ENCODE data around the gene USF2.

The USF2 gene

GRCh38 chr19:35303357-35303915 is 34.7 kb downstream of the USF2 start:
- no peak for DNase-seq

GRCh38 chr19:35304036-35304435 is 35.3 kb downstream of the USF2 start:
- no peak for DNase-seq

- DNase-seq: no peak
Observed at GRCh38 chr19:35305181-35305580, 36.4 kb downstream of the USF2 start.

- no peak for DNase-seq
Observed at GRCh38 chr19:35306473-35307246, 37.9 kb downstream of the USF2 start.

- DNase-seq: no peak
Observed at GRCh38 chr19:35307931-35308330, 39.2 kb downstream of the USF2 start.

GRCh38 chr19:35308910-35309309 is 40.1 kb downstream of the USF2 start:
- no peak for DNase-seq

- DNase-seq: no peak
Observed at GRCh38 chr19:35309481-35310279, 40.9 kb downstream of the USF2 start.

GRCh38 chr19:35310331-35310730 is 41.6 kb downstream of the USF2 start:
- DNase-seq: no peak

- no peak for DNase-seq
Observed at GRCh38 chr19:35310811-35311465, 42.2 kb downstream of the USF2 start.

- DNase-seq: no peak
Observed at GRCh38 chr19:35311901-35312665, 43.3 kb downstream of the USF2 start.

GRCh38 chr19:35313587-35313986 is 44.8 kb downstream of the USF2 start:
- no peak for DNase-seq

- no peak for DNase-seq
Observed at GRCh38 chr19:35314031-35314430, 45.3 kb downstream of the USF2 start.

- no peak for DNase-seq
Observed at GRCh38 chr19:35314858-35315470, 46.2 kb downstream of the USF2 start.

GRCh38 chr19:35315883-35316282 is 47.1 kb downstream of the USF2 start:
- no peak for DNase-seq

- DNase-seq: no peak
Observed at GRCh38 chr19:35316560-35316959, 47.8 kb downstream of the USF2 start.

GRCh38 chr19:35317464-35318043 is 48.8 kb downstream of the USF2 start:
- no peak for DNase-seq

GRCh38 chr19:35318679-35319448 is 50.1 kb downstream of the USF2 start:
- no peak for DNase-seq

- DNase-seq: no peak
Observed at GRCh38 chr19:35320065-35320713, 51.4 kb downstream of the USF2 start.

GRCh38 chr19:35321291-35321690 is 52.5 kb downstream of the USF2 start:
- DNase-seq: no peak

GRCh38 chr19:35322014-35322413 is 53.3 kb downstream of the USF2 start:
- DNase-seq: no peak
